ENCODE results near the gene LIG3.

The LIG3 gene

DNA sequence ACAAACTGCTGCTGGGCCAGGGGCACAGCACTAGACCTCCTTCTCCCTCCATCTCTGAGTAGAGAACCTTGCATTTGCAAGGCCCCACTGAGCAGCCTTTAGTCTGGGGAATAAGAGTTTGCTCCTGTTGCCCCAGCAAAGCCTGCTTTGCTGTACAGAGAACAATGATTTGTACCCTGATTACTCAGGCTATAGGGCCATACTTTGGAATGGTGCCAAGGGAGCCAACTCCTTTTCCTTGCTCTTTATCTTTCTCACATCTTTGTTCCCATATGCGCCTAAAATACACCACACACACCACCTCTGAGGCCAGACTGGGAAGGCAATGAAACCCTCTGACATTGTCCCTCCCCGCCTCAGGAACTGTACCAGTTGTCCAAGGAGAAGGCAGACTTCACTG lies 21.2 kb downstream of the LIG3 start:
- ATAC-seq (ENCODE audit: insufficient read depth, low read depth): no peak

GRCh38 chr17:35002876-35003551 lies 22.7 kb downstream of the LIG3 start:
- Histone ChIP-seq H3K9ac (ENCODE audit: low read depth, low read length) (no peak overlapping the region), H3K36me3 (ENCODE audit: insufficient read depth, low read length) (peaks cover 80% of the 10 kb centered on the region), H3K27ac (ENCODE audit: low read length) (no peak overlapping the region), H2AFZ (ENCODE audit: low read depth, low read length) (no peak overlapping the region), H3K4me2 (ENCODE audit: insufficient read depth, low read length) (no peak overlapping the region), H3K9me3 (ENCODE audit: insufficient read depth, low read length, severe bottlenecking) (no peaks in the 10 kb centered on the region), H3K79me2 (ENCODE audit: insufficient read depth, low read length) (no peaks in the 10 kb centered on the region), H3K4me1 (ENCODE audit: insufficient read depth, low read length) (no peaks in the 10 kb centered on the region), H3K4me3 (ENCODE audit: low read depth in 1 of 2, low read length in 2 of 2) (no peak overlapping the region), H3K27me3 (ENCODE audit: insufficient read depth, low read length, poor library complexity) (no peaks in the 10 kb centered on the region), H4K20me1 (ENCODE audit: insufficient read depth, low read length) (no peaks in the 10 kb centered on the region)
- DNase-seq (no peak), ATAC-seq (ENCODE audit: insufficient read depth, low read depth) (no peak)
- TF ChIP-seq EZH2 (IDR thresholded peaks at IDR 0.05; ENCODE audit: borderline replicate concordance, low read depth, low read length, severe bottlenecking): no peak
- TF ChIP-seq, protein P1, sequence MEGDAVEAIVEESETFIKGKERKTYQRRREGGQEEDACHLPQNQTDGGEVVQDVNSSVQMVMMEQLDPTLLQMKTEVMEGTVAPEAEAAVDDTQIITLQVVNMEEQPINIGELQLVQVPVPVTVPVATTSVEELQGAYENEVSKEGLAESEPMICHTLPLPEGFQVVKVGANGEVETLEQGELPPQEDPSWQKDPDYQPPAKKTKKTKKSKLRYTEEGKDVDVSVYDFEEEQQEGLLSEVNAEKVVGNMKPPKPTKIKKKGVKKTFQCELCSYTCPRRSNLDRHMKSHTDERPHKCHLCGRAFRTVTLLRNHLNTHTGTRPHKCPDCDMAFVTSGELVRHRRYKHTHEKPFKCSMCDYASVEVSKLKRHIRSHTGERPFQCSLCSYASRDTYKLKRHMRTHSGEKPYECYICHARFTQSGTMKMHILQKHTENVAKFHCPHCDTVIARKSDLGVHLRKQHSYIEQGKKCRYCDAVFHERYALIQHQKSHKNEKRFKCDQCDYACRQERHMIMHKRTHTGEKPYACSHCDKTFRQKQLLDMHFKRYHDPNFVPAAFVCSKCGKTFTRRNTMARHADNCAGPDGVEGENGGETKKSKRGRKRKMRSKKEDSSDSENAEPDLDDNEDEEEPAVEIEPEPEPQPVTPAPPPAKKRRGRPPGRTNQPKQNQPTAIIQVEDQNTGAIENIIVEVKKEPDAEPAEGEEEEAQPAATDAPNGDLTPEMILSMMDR (IDR thresholded peaks at IDR 0.05; ENCODE audit: borderline replicate concordance, extremely low read depth, low read length, poor library complexity, severe bottlenecking): no peak

More for the DNA sequence above, 21.2 kb downstream of the LIG3 start:
- peaks cover 84% of the 10 kb centered on the region for H3K36me3 ChIP-seq (ENCODE audit: insufficient read depth, low read length)
- H3K9ac ChIP-seq (ENCODE audit: low read depth, low read length): no peak overlapping the region
- H3K27ac ChIP-seq (ENCODE audit: low read length): no peak overlapping the region
- no peak for TF ChIP-seq EZH2 (IDR thresholded peaks at IDR 0.05; ENCODE audit: borderline replicate concordance, low read depth, low read length, severe bottlenecking)
- TF ChIP-seq, protein P1 (IDR thresholded peaks at IDR 0.05; ENCODE audit: borderline replicate concordance, extremely low read depth, low read length, poor library complexity, severe bottlenecking): no peak
- H3K4me2 ChIP-seq (ENCODE audit: insufficient read depth, low read length): no peak overlapping the region
- DNase-seq: no peak
- H3K79me2 ChIP-seq (ENCODE audit: insufficient read depth, low read length): no peaks in the 10 kb centered on the region
- no peak overlapping the region for H2AFZ ChIP-seq (ENCODE audit: low read depth, low read length)
- no peaks in the 10 kb centered on the region for H3K4me1 ChIP-seq (ENCODE audit: insufficient read depth, low read length)
- H3K27me3 ChIP-seq (ENCODE audit: insufficient read depth, low read length, poor library complexity): no peaks in the 10 kb centered on the region
- H3K9me3 ChIP-seq (ENCODE audit: insufficient read depth, low read length, severe bottlenecking): no peaks in the 10 kb centered on the region
- H4K20me1 ChIP-seq (ENCODE audit: insufficient read depth, low read length): no peaks in the 10 kb centered on the region
- H3K4me3 ChIP-seq (ENCODE audit: low read depth in 1 of 2, low read length in 2 of 2): no peak overlapping the region

GRCh38 chr17:35003778-35004177 lies 23.5 kb downstream of the LIG3 start:
- no peaks in the 10 kb centered on the region for H3K79me2 ChIP-seq (ENCODE audit: insufficient read depth, low read length)
- no peak for DNase-seq
- no peaks in the 10 kb centered on the region for H3K4me1 ChIP-seq (ENCODE audit: insufficient read depth, low read length)
- peaks cover 77% of the 10 kb centered on the region for H3K36me3 ChIP-seq (ENCODE audit: insufficient read depth, low read length)
- H3K4me2 ChIP-seq (ENCODE audit: insufficient read depth, low read length): no peak overlapping the region
- no peaks in the 10 kb centered on the region for H3K9me3 ChIP-seq (ENCODE audit: insufficient read depth, low read length, severe bottlenecking)
- ATAC-seq (ENCODE audit: insufficient read depth, low read depth): no peak
- no peak for TF ChIP-seq EZH2 (IDR thresholded peaks at IDR 0.05; ENCODE audit: borderline replicate concordance, low read depth, low read length, severe bottlenecking)
- TF ChIP-seq, protein P1 (IDR thresholded peaks at IDR 0.05; ENCODE audit: borderline replicate concordance, extremely low read depth, low read length, poor library complexity, severe bottlenecking): no peak
- H3K9ac ChIP-seq (ENCODE audit: low read depth, low read length): no peak overlapping the region
- no peaks in the 10 kb centered on the region for H3K27me3 ChIP-seq (ENCODE audit: insufficient read depth, low read length, poor library complexity)
- H4K20me1 ChIP-seq (ENCODE audit: insufficient read depth, low read length): no peaks in the 10 kb centered on the region
- H2AFZ ChIP-seq (ENCODE audit: low read depth, low read length): no peak overlapping the region
- no peak overlapping the region for H3K27ac ChIP-seq (ENCODE audit: low read length)
- no peak overlapping the region for H3K4me3 ChIP-seq (ENCODE audit: low read depth in 1 of 2, low read length in 2 of 2)
